Endothelial cell of umbilical vein (primary cell): Measurements from ENCODE around the gene LGALS7. TPM values are rescaled to one million over a fixed set of nuclear protein-coding genes. Genes with fewer than 3 reads are reported as not detected.

Experiments used
- BruUV-seq: library from RNA; stranded (reverse); fragments of 400-500 nt; replicated peaks from 2 replicates; lab custom pipeline; 2021; lab: Mats Ljungman, UMichigan
- CTCF ChIA-PET: fragments of 300-600, 350-600 bp; sonication (Branson Sonifier 250); formaldehyde crosslinking; loops from one replicate; lab custom pipeline; 2021; ENCODE audit warnings: antibody characterized with exemption, inconsistent platforms; lab: Charles Lee
- POLR2A ChIA-PET: fragments of 300-600, 350-600 bp; sonication (Branson Sonifier 250); formaldehyde crosslinking; loops from one replicate; lab custom pipeline; 2021; ENCODE audit warnings: antibody characterized with exemption, inconsistent platforms; lab: Charles Lee
- DNase-seq: peaks from one replicate; pipeline ENCODE4 v3.0.0-alpha.2; 2011; ENCODE audit warnings: low read depth, low spot score
- FAIRE-seq: peaks from 2 replicates; lab custom pipeline; 2011; peaks lifted over from hg19 to GRCh38; lab: Jason Lieb, UNC
- H2AFZ ChIP-seq: 2 replicates; pipeline ENCODE4 v1.6.0; 2012; ENCODE audit warnings: low read depth, low read length, control low read depth, inconsistent platforms
- H3K27ac ChIP-seq: 2 replicates; pipeline ENCODE4 v1.5.1; 2011; ENCODE audit warnings: low read depth, mild to moderate bottlenecking, control low read depth, low read length, moderate library complexity; ENCODE audit not compliant: insufficient read depth
- H3K27me3 ChIP-seq, 2 experiments: 2 replicates each; pipeline versions ENCODE4 v1.6.0 to v1.6.1; 2011; ENCODE audit warnings: low read length in 2 of 2, mixed read lengths in 1 of 2; ENCODE audit not compliant: control insufficient read depth in 2 of 2, insufficient read depth in 2 of 2
- H3K36me3 ChIP-seq, 2 experiments: 2 replicates in 1 of 2; 3 replicates in 1 of 2; pipeline ENCODE4 v1.5.1; 2011; ENCODE audit warnings: low read length in 2 of 2, mild to moderate bottlenecking in 1 of 2, moderate library complexity in 1 of 2; ENCODE audit not compliant: control insufficient read depth in 2 of 2, insufficient read depth in 2 of 2; ENCODE audit errors: extremely low read depth in 1 of 2
- H3K4me1 ChIP-seq: 3 replicates; pipeline ENCODE4 v1.5.1; 2011; ENCODE audit warnings: mild to moderate bottlenecking, low read length; ENCODE audit not compliant: control insufficient read depth, insufficient read depth; ENCODE audit errors: extremely low read depth
- H3K4me2 ChIP-seq: 2 replicates; pipeline ENCODE4 v1.6.1; 2011; ENCODE audit warnings: low read length, control low read depth, mixed read lengths; ENCODE audit not compliant: insufficient read depth
- H3K4me3 ChIP-seq, 3 experiments: fragments of 200-600 bp in 1 of 3; sonication (generic), shearing (Covaris generic) in 1 of 3; replicated peaks in 1 of 3; 2 replicates each; pipeline ENCODE4 v1.5.1; 2011 to 2016; ENCODE audit warnings: control low read depth in 3 of 3, low read length in 3 of 3, mild to moderate bottlenecking in 2 of 3, inconsistent platforms in 1 of 3, low read depth in 1 of 3, moderate library complexity in 1 of 3; ENCODE audit not compliant: insufficient read depth in 1 of 3
- H3K79me2 ChIP-seq: 2 replicates; pipeline ENCODE4 v1.6.0; 2012; ENCODE audit warnings: low read length, inconsistent platforms; ENCODE audit not compliant: control insufficient read depth, insufficient read depth
- H3K9ac ChIP-seq: replicated peaks from 2 replicates; pipeline ENCODE3; 2011; ENCODE audit warnings: low read length, control low read depth; ENCODE audit not compliant: insufficient read depth; ENCODE audit errors: extremely low read depth
- H3K9me1 ChIP-seq: replicated peaks from 3 replicates; pipeline ENCODE4 v1.6.0; 2011; ENCODE audit warnings: mild to moderate bottlenecking, low read length; ENCODE audit not compliant: control insufficient read depth, insufficient read depth; ENCODE audit errors: extremely low read depth
- H3K9me3 ChIP-seq: replicated peaks from 2 replicates; pipeline ENCODE4 v1.5.1; 2012; ENCODE audit warnings: low read length, inconsistent platforms; ENCODE audit not compliant: control insufficient read depth, insufficient read depth
- H4K20me1 ChIP-seq: replicated peaks from 2 replicates; pipeline ENCODE3; 2011; ENCODE audit warnings: mild to moderate bottlenecking, low read length; ENCODE audit not compliant: control insufficient read depth, insufficient read depth; ENCODE audit errors: extremely low read depth
- CTCF ChIP-seq, 2 donors: IDR thresholded peaks; 1 replicate in 1 of 2; 2 replicates in 1 of 2; pipeline ENCODE4 v1.5.1; 2011; ENCODE audit warnings: low read length in 2 of 2, mild to moderate bottlenecking in 2 of 2, moderate library complexity in 2 of 2, control low read depth in 1 of 2, inconsistent platforms in 1 of 2, low read depth in 1 of 2; ENCODE audit not compliant: insufficient read depth in 1 of 2; ENCODE audit errors: extremely low read depth in 1 of 2
- EZH2 ChIP-seq: IDR thresholded peaks from 2 replicates; pipeline ENCODE4 v1.6.1; 2012; ENCODE audit warnings: borderline replicate concordance, low read depth, mild to moderate bottlenecking, moderate library complexity, low read length, inconsistent platforms; ENCODE audit not compliant: severe bottlenecking
- GATA2 ChIP-seq: IDR thresholded peaks from 2 replicates; pipeline ENCODE4 v1.7.0; 2011; ENCODE audit warnings: low read depth, mild to moderate bottlenecking, moderate library complexity, mixed read lengths, low read length; ENCODE audit not compliant: insufficient read length, insufficient read depth
- JUN ChIP-seq: IDR thresholded peaks from 2 replicates; pipeline ENCODE4 v1.6.1; 2011; ENCODE audit warnings: borderline replicate concordance, low read depth; ENCODE audit not compliant: insufficient read length, insufficient read depth
- MAX ChIP-seq: IDR thresholded peaks from 2 replicates; pipeline ENCODE4 v1.6.1; 2011; ENCODE audit not compliant: insufficient read depth, insufficient read length
- MYC ChIP-seq: IDR thresholded peaks from one replicate; pipeline ENCODE4 v1.6.1; 2011; ENCODE audit warnings: mild to moderate bottlenecking, low read depth, low read length
- POLR2A ChIP-seq: IDR thresholded peaks from 2 replicates; pipeline ENCODE4 v1.6.1; 2012; ENCODE audit warnings: low read depth, mild to moderate bottlenecking, control low read depth, low read length
- dilution Hi-C: fragments of 300-500 bp; cut with MboI; formaldehyde crosslinking; loops from one replicate; pipeline ENCODE4 v1.15.0; 2019; ENCODE audit warnings: low sequenced_read_pairs; ENCODE audit not compliant: extremely low pct_ligation_motif_present
- intact Hi-C: fragments of 100-400 bp; cut with micrococcal nuclease; formaldehyde crosslinking; loops from one replicate; pipeline ENCODE4 v1.10.0; 2022
- polyA plus RNA-seq, 4 experiments: library from polyadenylated mRNA; depleted of rRNA in 3 of 4; stranded (reverse) in 3 of 4; unstranded in 1 of 4; fragments of >200 nt; gene quantifications; 2 replicates each; pipeline versions ENCODE4 v1.2.1 to v1.2.3, GENCODE V29; 2011 to 2012; ENCODE audit warnings: missing spikeins in 1 of 4
- total RNA-seq: library from RNA; stranded (reverse); gene quantifications from 2 replicates; pipeline ENCODE4 v1.2.3, GENCODE V29; 2021

Gene LGALS7
- total and polyA plus RNA-seq, 2 donors (not counting 3 experiments of a cell fraction or from before 2014, with no cell fraction given), result not detected

GRCh38 chr19:38765214-38765613, 8.1 kb downstream of the LGALS7 start:
- Histone ChIP-seq H2AFZ (no peak overlapping the region), H3K9me3 (no peaks in the 10 kb centered on the region), H3K36me3 (no peaks in the 10 kb centered on the region), H3K79me2 (no peaks in the 10 kb centered on the region), H3K27me3 (no peaks in the 10 kb centered on the region), H3K4me1 (peaks cover 4% of the 10 kb centered on the region), H3K27ac (no peak overlapping the region), H3K9ac (no peak overlapping the region), H4K20me1 (no peaks in the 10 kb centered on the region), H3K4me3 (no peak overlapping the region), H3K4me2 (no peak overlapping the region), H3K9me1 (no peaks in the 10 kb centered on the region)
- dilution Hi-C loops, result no loop called here
- no peak for DNase-seq
- ChIA-PET POLR2A (no interaction called here), CTCF (interaction anchor here (0.7 to 0.8 kb wide), 2 partner anchors 23 to 110 kb away, joined by 4 read pairs; no protein-coding TSS in a partner anchor)
- no TSS peak for BruUV-seq
- FAIRE-seq, result no peak
- intact Hi-C loops, result loop anchor here (5.0 kb wide), 1 partner anchor 67 kb away; the partner anchor contains the start of gene ECH1
- no peak for TF ChIP-seq CTCF (IDR thresholded peaks at IDR 0.05; ENCODE audit: extremely low read depth in 1 of 2, insufficient read depth in 1 of 2, low read depth in 1 of 2, low read length in 2 of 2)
- TF ChIP-seq EZH2, result no peak
- no peak for TF ChIP-seq JUN
- TF ChIP-seq POLR2A, result no peak
- TF ChIP-seq MYC, result no peak
- no peak for TF ChIP-seq GATA2
- TF ChIP-seq MAX, result no peak
